ENCODE measurements around the gene ZNF8.

ZNF8 gene

DNA sequence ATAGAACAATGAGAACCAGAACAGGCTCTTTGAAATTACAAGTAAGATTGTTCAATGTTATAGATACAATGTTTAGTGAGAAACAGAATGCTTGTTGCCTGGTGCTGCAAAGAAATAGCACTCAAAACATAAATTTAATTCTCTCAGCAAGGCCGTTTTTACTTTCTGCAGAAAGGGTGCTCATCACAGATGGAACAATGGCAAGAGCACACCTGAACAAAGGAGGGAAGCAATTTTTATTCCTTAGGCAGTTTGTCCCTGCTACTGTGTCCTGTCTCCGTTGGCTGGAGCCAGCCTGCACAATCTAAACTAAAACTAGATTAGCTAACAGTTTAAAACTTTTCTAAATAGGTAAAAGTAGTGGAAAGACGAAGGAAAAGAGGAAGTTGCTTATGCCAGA, 10.4 kb upstream of the ZNF8 start:
- H3K9me3 ChIP-seq (replicated peaks; ENCODE audit: low read length): peaks cover 51% of the 10 kb centered on the region
- no peak overlapping the region for H3K4me2 ChIP-seq (ENCODE audit: low read length)
- no peak overlapping the region for H3K4me3 ChIP-seq (ENCODE audit: low read length)
- H3K9ac ChIP-seq (ENCODE audit: low read depth, low read length): no peak overlapping the region
- no peaks in the 10 kb centered on the region for H3K27me3 ChIP-seq (ENCODE audit: control insufficient read depth, insufficient read depth, low read length)
- no peaks in the 10 kb centered on the region for H3K4me1 ChIP-seq (ENCODE audit: control insufficient read depth, insufficient read depth, low read length)
- peaks cover 29% of the 10 kb centered on the region for H3K36me3 ChIP-seq (ENCODE audit: insufficient read depth, low read length)

GRCh38 chr19:58274771-58275201, 4.0 kb upstream of the ZNF8 start:
- peaks cover 26% of the 10 kb centered on the region for H3K36me3 ChIP-seq (ENCODE audit: insufficient read depth, low read length)
- no peaks in the 10 kb centered on the region for H3K27me3 ChIP-seq (ENCODE audit: control insufficient read depth, insufficient read depth, low read length)
- H3K4me3 ChIP-seq (ENCODE audit: low read length): no peak overlapping the region
- H3K4me1 ChIP-seq (ENCODE audit: control insufficient read depth, insufficient read depth, low read length): peaks cover 1% of the 10 kb centered on the region
- no peak overlapping the region for H3K4me2 ChIP-seq (ENCODE audit: low read length)
- no peak overlapping the region for H3K9ac ChIP-seq (ENCODE audit: low read depth, low read length)
- H3K9me3 ChIP-seq (replicated peaks; ENCODE audit: low read length): peaks cover 19% of the 10 kb centered on the region

GRCh38 chr19:58275564-58275963, 3.2 kb upstream of the ZNF8 start:
- H3K36me3 ChIP-seq (ENCODE audit: insufficient read depth, low read length): peaks cover 27% of the 10 kb centered on the region
- peaks cover 6% of the 10 kb centered on the region for H3K4me1 ChIP-seq (ENCODE audit: control insufficient read depth, insufficient read depth, low read length)
- no peak overlapping the region for H3K4me3 ChIP-seq (ENCODE audit: low read length)
- no peak overlapping the region for H3K9ac ChIP-seq (ENCODE audit: low read depth, low read length)
- no peaks in the 10 kb centered on the region for H3K27me3 ChIP-seq (ENCODE audit: control insufficient read depth, insufficient read depth, low read length)
- peaks cover 15% of the 10 kb centered on the region for H3K9me3 ChIP-seq (replicated peaks; ENCODE audit: low read length)
- H3K4me2 ChIP-seq (ENCODE audit: low read length): no peak overlapping the region

DNA sequence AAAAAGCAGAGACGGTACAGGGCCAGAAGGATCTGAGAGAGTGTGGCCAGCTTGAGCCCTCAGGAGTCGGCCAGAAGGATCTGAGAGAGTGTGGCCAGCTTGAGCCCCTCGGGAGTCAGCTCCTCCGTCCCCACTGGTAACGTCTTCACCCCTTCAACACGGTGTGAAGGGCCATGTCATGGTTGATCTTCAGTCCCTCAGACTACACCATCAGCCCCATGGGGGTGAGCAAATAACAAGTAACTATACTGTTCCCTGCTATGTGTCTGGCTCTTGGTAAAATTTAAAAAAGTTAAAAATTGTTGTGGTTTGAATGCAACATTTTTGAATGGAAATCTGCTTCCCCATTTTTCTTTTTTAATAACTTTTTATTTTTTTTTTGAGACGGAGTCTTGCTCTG, 1.6 kb upstream of the ZNF8 start:
- H3K36me3 ChIP-seq (ENCODE audit: insufficient read depth, low read length): peaks cover 27% of the 10 kb centered on the region

GRCh38 chr19:58277748-58278540, 811 bp upstream of the ZNF8 start:
- H3K9ac ChIP-seq (ENCODE audit: low read depth, low read length): peak overlapping the region; percentile 98
- H3K4me3 ChIP-seq (ENCODE audit: low read length): peak overlapping the region; percentile 96
- H3K9me3 ChIP-seq (replicated peaks; ENCODE audit: low read length): peaks cover 5% of the 10 kb centered on the region
- peaks cover 6% of the 10 kb centered on the region for H3K4me1 ChIP-seq (ENCODE audit: control insufficient read depth, insufficient read depth, low read length)
- peak overlapping the region; percentile 84 for H3K4me2 ChIP-seq (ENCODE audit: low read length)
- no peaks in the 10 kb centered on the region for H3K27me3 ChIP-seq (ENCODE audit: control insufficient read depth, insufficient read depth, low read length)
- peaks cover 28% of the 10 kb centered on the region for H3K36me3 ChIP-seq (ENCODE audit: insufficient read depth, low read length)

More for the DNA sequence above, 1.6 kb upstream of the ZNF8 start:
- peaks cover 6% of the 10 kb centered on the region for H3K9me3 ChIP-seq (replicated peaks; ENCODE audit: low read length)
- no peaks in the 10 kb centered on the region for H3K27me3 ChIP-seq (ENCODE audit: control insufficient read depth, insufficient read depth, low read length)
- H3K4me2 ChIP-seq (ENCODE audit: low read length): no peak overlapping the region
- peaks cover 6% of the 10 kb centered on the region for H3K4me1 ChIP-seq (ENCODE audit: control insufficient read depth, insufficient read depth, low read length)
- H3K9ac ChIP-seq (ENCODE audit: low read depth, low read length): no peak overlapping the region
- no peak overlapping the region for H3K4me3 ChIP-seq (ENCODE audit: low read length)

GRCh38 chr19:58279042-58279924, 528 bp downstream of the ZNF8 start:
- H3K36me3 ChIP-seq (ENCODE audit: insufficient read depth, low read length): peaks cover 31% of the 10 kb centered on the region

GRCh38 chr19:58279925-58280316, 1.2 kb downstream of the ZNF8 start:
- H3K27me3 ChIP-seq (ENCODE audit: control insufficient read depth, insufficient read depth, low read length): no peaks in the 10 kb centered on the region
- H3K4me3 ChIP-seq (ENCODE audit: low read length): peak overlapping the region; percentile 96

More at GRCh38 chr19:58279042-58279924, 528 bp downstream of the ZNF8 start:
- H3K9ac ChIP-seq (ENCODE audit: low read depth, low read length): peak overlapping the region; percentile 98
- H3K4me3 ChIP-seq (ENCODE audit: low read length): peak overlapping the region; percentile 96
- H3K4me2 ChIP-seq (ENCODE audit: low read length): peak overlapping the region; percentile 96
- peaks cover 6% of the 10 kb centered on the region for H3K4me1 ChIP-seq (ENCODE audit: control insufficient read depth, insufficient read depth, low read length)
- H3K9me3 ChIP-seq (replicated peaks; ENCODE audit: low read length): peaks cover 5% of the 10 kb centered on the region
- H3K27me3 ChIP-seq (ENCODE audit: control insufficient read depth, insufficient read depth, low read length): no peaks in the 10 kb centered on the region

GRCh38 chr19:58284199-58284598, 5.4 kb downstream of the ZNF8 start:
- Histone ChIP-seq H3K9me3 (replicated peaks; ENCODE audit: low read length) (no peaks in the 10 kb centered on the region), H3K4me2 (ENCODE audit: low read length) (no peak overlapping the region), H3K4me3 (ENCODE audit: low read length) (no peak overlapping the region), H3K36me3 (ENCODE audit: insufficient read depth, low read length) (peaks cover 50% of the 10 kb centered on the region), H3K4me1 (ENCODE audit: control insufficient read depth, insufficient read depth, low read length) (peaks cover 6% of the 10 kb centered on the region), H3K27me3 (ENCODE audit: control insufficient read depth, insufficient read depth, low read length) (no peaks in the 10 kb centered on the region), H3K9ac (ENCODE audit: low read depth, low read length) (no peak overlapping the region)

More at GRCh38 chr19:58279925-58280316, 1.2 kb downstream of the ZNF8 start:
- peak overlapping the region; percentile 98 for H3K9ac ChIP-seq (ENCODE audit: low read depth, low read length)
- H3K4me2 ChIP-seq (ENCODE audit: low read length): peak overlapping the region; percentile 96
- peaks cover 5% of the 10 kb centered on the region for H3K9me3 ChIP-seq (replicated peaks; ENCODE audit: low read length)
- H3K36me3 ChIP-seq (ENCODE audit: insufficient read depth, low read length): peaks cover 30% of the 10 kb centered on the region
- H3K4me1 ChIP-seq (ENCODE audit: control insufficient read depth, insufficient read depth, low read length): peaks cover 6% of the 10 kb centered on the region

DNA sequence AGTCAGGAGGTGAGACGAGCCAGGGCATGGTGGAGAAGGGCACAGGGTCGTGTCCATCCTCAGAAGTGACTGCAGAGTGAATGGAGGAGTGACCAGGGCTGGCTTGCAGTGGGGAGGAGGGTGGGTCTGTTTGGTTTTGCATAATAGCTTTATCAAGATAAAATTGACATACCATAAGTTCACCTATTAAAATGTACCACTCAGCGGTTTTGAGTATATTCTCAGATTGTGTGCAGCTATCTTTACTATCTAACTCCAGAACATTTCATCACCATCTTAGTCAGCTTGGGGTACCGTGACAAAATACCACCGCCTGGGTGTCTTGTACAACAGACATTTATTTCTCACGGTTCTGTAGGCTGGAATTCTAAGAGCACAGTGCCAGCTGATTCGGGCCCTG, 13.2 kb downstream of the ZNF8 start:
- Histone ChIP-seq H3K4me3 (ENCODE audit: low read length) (no peak overlapping the region), H3K4me1 (ENCODE audit: control insufficient read depth, insufficient read depth, low read length) (no peaks in the 10 kb centered on the region), H3K36me3 (ENCODE audit: insufficient read depth, low read length) (peaks cover 84% of the 10 kb centered on the region), H3K9ac (ENCODE audit: low read depth, low read length) (no peak overlapping the region), H3K4me2 (ENCODE audit: low read length) (no peak overlapping the region), H3K27me3 (ENCODE audit: control insufficient read depth, insufficient read depth, low read length) (no peaks in the 10 kb centered on the region), H3K9me3 (replicated peaks; ENCODE audit: low read length) (peaks cover 32% of the 10 kb centered on the region)

DNA sequence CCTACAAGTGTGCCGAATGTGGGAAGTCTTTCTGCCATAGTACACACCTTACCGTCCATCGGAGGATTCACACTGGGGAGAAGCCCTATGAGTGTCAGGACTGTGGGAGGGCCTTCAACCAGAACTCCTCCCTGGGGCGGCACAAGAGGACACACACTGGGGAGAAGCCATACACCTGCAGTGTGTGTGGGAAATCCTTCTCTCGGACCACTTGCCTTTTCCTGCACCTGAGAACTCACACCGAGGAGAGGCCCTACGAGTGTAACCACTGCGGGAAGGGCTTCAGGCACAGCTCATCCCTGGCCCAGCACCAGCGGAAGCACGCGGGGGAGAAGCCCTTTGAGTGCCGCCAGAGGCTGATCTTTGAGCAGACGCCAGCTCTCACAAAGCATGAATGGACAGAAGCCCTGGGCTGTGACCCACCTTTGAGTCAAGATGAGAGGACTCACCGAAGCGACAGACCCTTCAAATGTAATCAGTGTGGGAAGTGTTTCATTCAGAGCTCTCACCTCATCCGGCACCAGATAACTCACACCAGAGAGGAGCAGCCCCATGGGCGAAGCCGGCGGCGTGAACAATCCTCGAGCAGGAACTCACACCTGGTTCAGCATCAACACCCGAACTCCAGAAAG, 16.1 kb downstream of the ZNF8 start:
- Histone ChIP-seq H3K36me3 (ENCODE audit: insufficient read depth, low read length) (peaks cover 69% of the 10 kb centered on the region), H3K9ac (ENCODE audit: low read depth, low read length) (no peak overlapping the region), H3K27me3 (ENCODE audit: control insufficient read depth, insufficient read depth, low read length) (no peaks in the 10 kb centered on the region), H3K4me3 (ENCODE audit: low read length) (no peak overlapping the region), H3K4me2 (ENCODE audit: low read length) (no peak overlapping the region), H3K9me3 (replicated peaks; ENCODE audit: low read length) (peaks cover 34% of the 10 kb centered on the region), H3K4me1 (ENCODE audit: control insufficient read depth, insufficient read depth, low read length) (no peaks in the 10 kb centered on the region)

GRCh38 chr19:58296104-58296503, 17.3 kb downstream of the ZNF8 start:
- no peaks in the 10 kb centered on the region for H3K27me3 ChIP-seq (ENCODE audit: control insufficient read depth, insufficient read depth, low read length)
- H3K36me3 ChIP-seq (ENCODE audit: insufficient read depth, low read length): peaks cover 72% of the 10 kb centered on the region
- H3K9ac ChIP-seq (ENCODE audit: low read depth, low read length): no peak overlapping the region
- no peak overlapping the region for H3K4me2 ChIP-seq (ENCODE audit: low read length)
- H3K9me3 ChIP-seq (replicated peaks; ENCODE audit: low read length): peaks cover 34% of the 10 kb centered on the region
- no peaks in the 10 kb centered on the region for H3K4me1 ChIP-seq (ENCODE audit: control insufficient read depth, insufficient read depth, low read length)
- no peak overlapping the region for H3K4me3 ChIP-seq (ENCODE audit: low read length)
